Spinal cord (tissue), 10 donors: ENCODE data around the gene NUP85. TPM values are rescaled to one million over a fixed set of nuclear protein-coding genes. Genes with fewer than 3 reads are reported as not detected.
A peak's percentile ranks its signal among the peaks of the same experiment; 100 is the strongest.

Experiments used
- DNase-seq, 6 donors: peaks; one replicate each; pipeline versions ENCODE4 v3.0.0 to v3.0.0-alpha.2; 2013 to 2015; ENCODE audit warnings: low spot score in 6 of 6, low read depth in 4 of 6
- H3K27ac ChIP-seq: one replicate; pipeline ENCODE4 v1.5.1; 2013; ENCODE audit warnings: low read depth, low read length, control low read depth
- H3K27me3 ChIP-seq: one replicate; pipeline ENCODE4 v1.6.1; 2013; ENCODE audit warnings: low read length; ENCODE audit not compliant: control insufficient read depth, insufficient read depth
- H3K36me3 ChIP-seq: one replicate; pipeline ENCODE4 v1.6.1; 2013; ENCODE audit warnings: low read length; ENCODE audit not compliant: control insufficient read depth, insufficient read depth
- H3K4me1 ChIP-seq: one replicate; pipeline ENCODE4 v1.6.1; 2013; ENCODE audit warnings: low read length; ENCODE audit not compliant: control insufficient read depth, insufficient read depth
- H3K4me3 ChIP-seq: one replicate; pipeline ENCODE4 v1.5.1; 2013; ENCODE audit warnings: low read depth, low read length, control low read depth
- H3K9me3 ChIP-seq: one replicate; pipeline ENCODE4 v1.6.1; 2013; ENCODE audit warnings: low read length; ENCODE audit not compliant: control insufficient read depth, insufficient read depth
- WGBS: methylation state at CpG from one replicate; pipeline ENCODE4 v1.1.5; 2013; ENCODE audit warnings: missing lambda C conversion rate; ENCODE audit not compliant: insufficient coverage; 5-methylcytosine and 5-hydroxymethylcytosine counted together
- polyA plus RNA-seq, 2 donors: library from polyadenylated mRNA; unstranded; fragments of 120-200 nt; gene quantifications; one replicate each; pipeline ENCODE4 v1.2.1, GENCODE V29; 2013; ENCODE audit not compliant: insufficient read length in 2 of 2
- total RNA-seq, 2 donors: library from RNA; depleted of rRNA in 1 of 2; stranded (reverse); fragments of 120-200 nt in 1 of 2; fragments of >200 nt in 1 of 2; gene quantifications; one replicate each; pipeline versions ENCODE4 v1.2.3 to v1.2.4, GENCODE V29; 2013 to 2014
- donor health status: healthy.

The NUP85 gene
- total and polyA plus RNA-seq, 4 donors: 29.8 to 63.0 (median 42.6) TPM

GRCh38 chr17:75225016-75225415 is 19.5 kb downstream of the NUP85 start:
- H3K4me1 ChIP-seq: peaks cover 2% of the 10 kb centered on the region
- H3K9me3 ChIP-seq: no peaks in the 10 kb centered on the region
- WGBS: 85% methylated on average over 14 of the region's 14 CpGs
- H3K36me3 ChIP-seq: peaks cover 58% of the 10 kb centered on the region
- DNase-seq: no peak
- H3K27ac ChIP-seq: no peak overlapping the region
- H3K27me3 ChIP-seq: no peaks in the 10 kb centered on the region
- H3K4me3 ChIP-seq: no peak overlapping the region

GRCh38 chr17:75227729-75228128 is 22.2 kb downstream of the NUP85 start:
- 95% methylated on average over 2 of the region's 5 CpGs for WGBS
- no peak for DNase-seq
- no peak overlapping the region for H3K27ac ChIP-seq
- H3K4me3 ChIP-seq: no peak overlapping the region
- H3K9me3 ChIP-seq: no peaks in the 10 kb centered on the region
- H3K27me3 ChIP-seq: no peaks in the 10 kb centered on the region
- peaks cover 69% of the 10 kb centered on the region for H3K36me3 ChIP-seq
- peaks cover 2% of the 10 kb centered on the region for H3K4me1 ChIP-seq

GRCh38 chr17:75228305-75228704 is 22.8 kb downstream of the NUP85 start:
- peak in 1 of 6 donors; percentile 47 for DNase-seq
- Histone ChIP-seq H3K4me1 (peaks cover 2% of the 10 kb centered on the region), H3K27ac (no peak overlapping the region), H3K36me3 (peaks cover 72% of the 10 kb centered on the region), H3K4me3 (no peak overlapping the region), H3K9me3 (no peaks in the 10 kb centered on the region), H3K27me3 (no peaks in the 10 kb centered on the region)
- WGBS: 86% methylated on average over 1 of the region's 2 CpGs

- no peak overlapping the region for H3K4me3 ChIP-seq
- peak in 1 of 6 donors; percentile 8 for DNase-seq
- no peak overlapping the region for H3K27ac ChIP-seq
- H3K4me1 ChIP-seq: peaks cover 2% of the 10 kb centered on the region
- no peaks in the 10 kb centered on the region for H3K9me3 ChIP-seq
- no peaks in the 10 kb centered on the region for H3K27me3 ChIP-seq
- 80% methylated on average over 4 of the region's 4 CpGs for WGBS
- H3K36me3 ChIP-seq: peaks cover 72% of the 10 kb centered on the region
These were observed 23.4 kb downstream of the NUP85 start for GRCh38 chr17:75228847-75229246.

- Histone ChIP-seq H3K27me3 (no peaks in the 10 kb centered on the region), H3K27ac (no peak overlapping the region), H3K36me3 (peaks cover 71% of the 10 kb centered on the region), H3K9me3 (no peaks in the 10 kb centered on the region), H3K4me1 (peaks cover 2% of the 10 kb centered on the region), H3K4me3 (no peak overlapping the region)
- 90% methylated on average over 5 of the region's 8 CpGs for WGBS
- no peak for DNase-seq
These were observed 25.6 kb downstream of the NUP85 start for GRCh38 chr17:75231071-75231470.

GRCh38 chr17:75231741-75232464 is 26.4 kb downstream of the NUP85 start:
- H3K27ac ChIP-seq: no peak overlapping the region
- H3K4me1 ChIP-seq: peaks cover 2% of the 10 kb centered on the region
- WGBS: 95% methylated on average over 16 of the region's 18 CpGs
- H3K36me3 ChIP-seq: peaks cover 71% of the 10 kb centered on the region
- DNase-seq: no peak
- no peaks in the 10 kb centered on the region for H3K27me3 ChIP-seq
- no peak overlapping the region for H3K4me3 ChIP-seq
- no peaks in the 10 kb centered on the region for H3K9me3 ChIP-seq

- Histone ChIP-seq H3K36me3 (peaks cover 77% of the 10 kb centered on the region), H3K4me1 (peaks cover 2% of the 10 kb centered on the region), H3K27ac (no peak overlapping the region), H3K9me3 (no peaks in the 10 kb centered on the region), H3K27me3 (no peaks in the 10 kb centered on the region), H3K4me3 (no peak overlapping the region)
- WGBS: 96% methylated on average over 10 of the region's 13 CpGs
- DNase-seq: no peak
These were observed 27.3 kb downstream of the NUP85 start for GRCh38 chr17:75232786-75233185.

GRCh38 chr17:75237100-75238014 is 31.9 kb downstream of the NUP85 start:
- 95% methylated on average over 9 of the region's 12 CpGs for WGBS
- peaks cover 84% of the 10 kb centered on the region for H3K36me3 ChIP-seq
- H3K4me1 ChIP-seq: peaks cover 8% of the 10 kb centered on the region
- no peak overlapping the region for H3K4me3 ChIP-seq
- no peaks in the 10 kb centered on the region for H3K27me3 ChIP-seq
- H3K27ac ChIP-seq: no peak overlapping the region
- no peaks in the 10 kb centered on the region for H3K9me3 ChIP-seq
- DNase-seq: no peak

GRCh38 chr17:75238020-75238580 is 32.6 kb downstream of the NUP85 start:
- H3K36me3 ChIP-seq: peaks cover 85% of the 10 kb centered on the region
- no peaks in the 10 kb centered on the region for H3K27me3 ChIP-seq
- peaks cover 8% of the 10 kb centered on the region for H3K4me1 ChIP-seq
- no peak overlapping the region for H3K4me3 ChIP-seq
- 87% methylated on average over 10 of the region's 11 CpGs for WGBS
- no peak for DNase-seq
- no peak overlapping the region for H3K27ac ChIP-seq
- no peaks in the 10 kb centered on the region for H3K9me3 ChIP-seq
